A673 (cell line): ENCODE measurements around the gene MMP8.

Experiments
- CTCF ChIP-seq: fragments of 300-800, 200-600 bp; sonication (generic); conservative IDR thresholded peaks from 2 replicates; pipeline ENCODE4 v1.5.1; 2017; ENCODE audit warnings: low read depth, mild to moderate bottlenecking, antibody characterized with exemption, low read length, moderate library complexity, mixed read lengths
- EZH2 ChIP-seq: fragments of 200-600 bp; sonication (generic); IDR thresholded peaks from 2 replicates; pipeline ENCODE4 v1.6.1; 2017; ENCODE audit warnings: borderline replicate concordance, low read depth, mild to moderate bottlenecking, mixed read lengths, antibody characterized with exemption, low read length; ENCODE audit not compliant: poor library complexity, severe bottlenecking

GRCh38 chr11:102727890-102728289 is 3.1 kb upstream of the MMP8 start:
- TF ChIP-seq CTCF (no peak), EZH2 (no peak)
